T-helper 1 cell treated with Interleukin-12 subunit alpha and Interleukin-12 subunit beta and Interleukin-4 antibody, amounts not matched to agents 30 ng/mL and 1 ng/mL, for 36 hours (primary cell): ENCODE data around the gene SMAP1. TPM values are rescaled to one million over a fixed set of nuclear protein-coding genes. Genes with fewer than 3 reads are reported as not detected.

Experiments
- intact Hi-C: fragments of 100-400 bp; cut with micrococcal nuclease; formaldehyde crosslinking; loops from one replicate; pipeline ENCODE4 v1.15.1; 2024
- total RNA-seq: library from RNA; stranded (reverse); gene quantifications from 2 replicates; pipeline ENCODE4 v1.2.3, GENCODE V29; 2022

Gene SMAP1
- total RNA-seq, 1 donor from 2014 or later: 42.6 TPM

DNA sequence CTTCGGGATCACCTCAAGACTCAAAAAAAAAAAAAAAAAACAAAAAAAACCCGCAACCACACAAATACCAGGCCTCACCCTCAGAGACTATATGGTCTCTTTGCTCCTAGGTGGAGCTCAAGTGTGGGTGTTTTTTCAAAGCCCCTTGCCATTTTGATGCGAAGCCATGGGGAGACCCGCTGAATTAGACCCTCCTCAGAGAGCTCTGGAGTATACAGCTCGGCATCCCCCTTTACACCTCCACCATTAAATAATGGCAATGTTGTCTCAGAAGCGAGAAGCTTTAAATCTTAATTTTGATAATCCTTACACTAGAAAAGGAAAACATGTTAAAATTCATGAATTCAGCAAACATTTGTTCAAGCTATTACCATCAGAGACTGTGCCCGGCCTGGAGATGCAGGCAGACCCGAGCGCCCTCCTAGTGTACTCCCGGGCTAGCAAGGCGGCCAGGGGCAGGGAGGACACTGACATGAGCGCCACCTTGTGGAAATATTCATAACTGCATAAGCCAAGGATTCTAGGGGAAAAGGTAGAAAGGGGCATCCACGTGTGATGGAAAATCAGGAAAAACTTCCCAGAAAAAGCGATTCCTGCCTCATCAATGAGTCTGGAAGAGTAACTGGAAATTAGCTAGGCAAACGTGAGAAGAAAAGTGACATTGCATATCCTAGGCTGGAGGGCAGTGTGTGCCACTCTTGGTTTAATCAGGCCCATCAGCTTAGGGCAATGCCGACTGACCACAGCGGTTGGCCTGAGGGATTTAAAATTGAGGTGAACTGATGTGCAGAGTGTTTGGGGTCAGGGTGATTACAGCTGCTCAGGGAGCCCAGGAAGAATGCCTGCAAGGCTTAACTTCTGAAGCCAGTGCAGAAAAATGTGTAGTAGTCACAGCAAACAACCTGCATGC, 216.6 kb downstream of the SMAP1 start:
- intact Hi-C loops: loop anchor here (1.0 to 5.0 kb wide), 9 partner anchors 73 to 664 kb away; partner anchors contain the start of gene B3GAT2

DNA sequence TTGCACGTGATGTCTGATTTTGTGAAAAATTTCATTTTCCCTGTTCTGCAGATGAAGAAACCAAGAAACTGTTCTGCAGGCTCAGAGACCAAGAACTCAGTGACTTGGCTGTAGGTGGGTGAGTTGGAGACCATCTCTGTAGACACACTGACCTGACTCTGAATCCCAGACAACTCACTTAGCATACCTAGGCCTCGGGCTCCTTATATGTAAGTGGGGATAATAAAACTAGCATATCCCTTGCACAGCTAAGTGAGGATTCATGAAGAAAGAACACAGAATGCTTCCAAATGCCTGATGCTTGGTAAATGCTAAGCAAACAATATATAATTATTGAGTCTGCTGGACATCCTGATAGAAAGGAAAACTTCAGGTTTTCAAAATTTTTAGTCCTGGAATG, 218.4 kb downstream of the SMAP1 start:
- intact Hi-C loops: no loop called here

DNA sequence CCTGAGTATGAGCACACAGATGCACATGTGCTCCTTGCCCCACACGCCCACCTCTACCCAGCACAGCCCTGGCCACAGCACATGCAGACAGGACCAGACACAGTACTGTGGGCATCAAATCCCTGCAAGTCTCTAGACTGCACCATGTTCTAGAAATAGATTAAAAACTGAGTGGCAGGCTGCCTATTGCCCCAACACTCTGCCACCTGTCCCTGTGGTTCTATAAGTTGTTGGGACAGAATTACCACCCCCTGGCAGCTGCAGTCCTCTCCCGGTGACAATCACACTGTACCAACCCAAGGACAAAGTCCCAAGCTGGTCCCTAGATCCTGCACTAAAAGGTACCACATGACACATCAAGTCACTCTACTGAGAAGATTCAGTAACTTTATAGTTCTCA, 219.0 kb downstream of the SMAP1 start:
- intact Hi-C loops: no loop called here

DNA sequence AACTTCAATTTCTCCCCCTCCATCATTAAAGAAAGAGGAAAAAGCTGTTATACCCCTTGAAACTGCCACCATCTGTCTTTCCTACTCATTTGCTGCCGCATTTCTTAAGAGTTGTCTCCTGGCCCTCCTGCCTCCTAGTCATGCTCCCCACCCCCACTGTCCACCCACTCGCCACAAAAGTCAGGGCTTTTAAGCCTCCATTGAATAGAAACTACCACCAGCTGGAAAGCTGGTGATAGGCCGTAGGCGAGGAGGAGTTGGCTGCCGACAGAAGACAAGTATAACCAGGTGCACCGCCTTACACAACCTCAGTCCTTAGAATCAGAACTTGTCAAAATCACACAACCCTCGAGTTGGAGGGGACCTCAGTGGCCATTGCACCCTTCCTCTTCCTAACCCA, 221.6 kb downstream of the SMAP1 start:
- intact Hi-C loops: no loop called here

DNA sequence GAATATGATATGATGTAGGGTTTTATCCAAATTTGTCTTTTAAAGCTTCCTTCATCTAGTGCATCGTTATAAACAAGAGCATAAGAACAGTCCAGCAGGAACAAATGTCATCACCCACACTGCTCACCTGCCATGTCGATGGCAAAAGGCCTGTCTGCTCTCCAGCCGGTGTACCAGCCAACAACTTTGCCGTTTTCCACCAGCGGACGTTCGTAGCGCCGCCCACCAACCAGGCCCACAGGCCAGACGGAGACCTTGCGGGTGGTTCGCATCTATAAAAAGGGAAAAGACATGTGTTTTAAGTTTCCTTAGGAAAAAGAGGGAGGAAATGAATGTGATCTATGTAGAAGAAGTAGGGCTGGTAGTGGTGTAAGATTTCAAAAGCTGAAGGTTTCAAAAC, 226.3 kb downstream of the SMAP1 start:
- intact Hi-C loops: no loop called here

DNA sequence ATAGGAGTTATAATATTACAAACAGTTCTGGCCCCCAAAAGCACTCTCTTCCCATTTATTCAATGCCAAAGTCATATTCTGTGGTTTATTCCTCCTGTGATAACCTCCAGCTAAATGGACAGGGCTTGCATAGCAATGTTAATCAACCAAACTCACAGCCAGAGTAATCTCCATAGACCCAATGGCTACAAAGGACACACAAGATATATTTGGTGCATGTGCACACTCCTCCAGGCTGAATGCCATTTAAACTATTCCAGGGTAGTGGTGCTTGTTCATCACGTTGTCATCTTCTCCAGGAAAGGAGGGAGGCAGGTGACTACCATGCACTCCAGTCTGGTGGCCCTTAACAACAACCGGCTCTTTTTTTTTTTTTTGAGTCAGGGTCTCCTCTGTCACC, 232.4 kb downstream of the SMAP1 start:
- intact Hi-C loops: no loop called here

DNA sequence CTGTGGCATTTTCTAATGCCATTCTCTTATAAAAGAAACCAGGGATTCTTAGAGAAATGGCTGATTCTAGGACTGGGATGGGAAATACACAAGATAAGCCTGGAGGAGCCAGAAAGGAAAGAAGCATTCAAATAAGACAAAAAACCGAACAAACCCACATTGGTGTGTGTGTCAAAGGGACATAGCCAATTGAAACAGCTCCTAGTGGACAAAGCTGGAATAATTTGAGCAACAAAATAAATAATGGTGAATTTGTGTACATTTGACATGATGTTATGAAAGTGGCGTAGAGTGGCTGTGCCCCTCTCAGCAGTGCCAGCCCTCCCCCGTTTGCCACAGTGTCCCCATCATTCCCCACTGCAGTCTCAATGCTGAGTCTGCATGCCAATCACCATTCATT, 233.6 kb downstream of the SMAP1 start:
- intact Hi-C loops: no loop called here

DNA sequence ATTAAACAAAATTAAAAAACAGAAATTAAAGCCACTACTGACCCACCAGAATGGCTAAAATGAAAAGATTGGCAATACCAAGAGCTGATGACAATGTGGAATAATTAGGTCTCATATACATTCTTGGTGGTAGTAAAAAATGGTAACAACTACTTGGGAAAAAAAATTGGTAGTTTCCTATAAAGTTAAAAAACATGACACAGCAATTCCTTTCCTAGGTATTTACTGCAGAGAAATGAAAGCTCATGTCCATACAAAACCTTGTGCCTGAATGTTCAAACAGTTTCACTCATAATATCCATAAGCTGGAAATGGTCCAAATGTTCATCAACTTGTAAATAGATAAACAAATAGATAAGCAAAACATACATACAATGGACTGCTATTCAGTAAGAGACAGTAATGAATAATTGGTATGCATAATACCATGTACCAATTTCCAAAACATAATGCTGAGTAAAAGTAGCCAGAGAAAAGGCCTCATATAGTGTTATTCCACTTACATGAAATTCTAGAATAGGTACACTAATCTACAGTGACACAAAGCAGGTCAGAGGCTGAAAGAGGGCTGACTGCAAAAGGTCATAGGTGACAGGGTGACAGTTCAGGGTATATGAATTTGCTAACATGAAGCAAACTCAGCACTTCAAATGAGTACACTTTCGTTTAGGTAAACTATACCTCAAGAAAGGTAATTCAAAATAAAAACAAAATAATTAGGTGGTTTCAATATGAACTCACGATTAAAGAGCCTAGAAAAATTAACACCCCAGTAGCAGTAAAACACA, 236.2 kb downstream of the SMAP1 start:
- intact Hi-C loops: no loop called here

DNA sequence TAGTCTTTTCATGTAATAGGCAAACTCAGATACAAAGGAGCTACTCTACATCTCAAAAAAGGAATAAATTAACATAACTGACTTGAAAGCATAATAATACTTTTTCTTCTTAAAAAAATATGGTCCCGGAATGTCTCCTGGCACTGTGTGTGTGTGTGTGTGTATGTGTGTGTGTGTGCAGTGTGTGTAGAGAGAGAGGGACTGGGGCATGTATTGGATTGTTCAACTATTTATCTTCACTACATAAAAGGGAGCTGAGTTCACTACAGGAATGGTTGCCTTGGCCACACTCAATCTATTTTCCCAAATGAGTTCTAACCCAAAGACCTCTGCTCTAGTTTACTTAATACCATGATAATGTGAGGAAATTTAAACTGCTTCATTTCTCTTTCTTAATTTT, 238.1 kb downstream of the SMAP1 start:
- intact Hi-C loops: no loop called here

Other genes starting within 250 kb of the SMAP1 start
- 9.4 TPM in 2 replicates for gene SDHAF4, start 101.0 kb upstream of the SMAP1 start, total RNA-seq